GM12865 (cell line): ENCODE data around the gene LMF1.

Source experiments
- DNase-seq: peaks from one replicate; pipeline ENCODE4 v3.0.0; 2010; ENCODE audit warnings: low read depth
- H3K4me3 ChIP-seq: 2 replicates; pipeline ENCODE4 v1.5.1; 2011; ENCODE audit warnings: mild to moderate bottlenecking, low read depth, low read length, control low read depth
- TF ChIP-seq, protein P1 (sequence below): IDR thresholded peaks from 2 replicates; pipeline ENCODE4 v1.5.1; 2011; ENCODE audit warnings: low read length, control low read depth, low read depth, inconsistent platforms; ENCODE audit not compliant: insufficient read depth; ENCODE audit errors: missing control alignments

Gene LMF1

DNA sequence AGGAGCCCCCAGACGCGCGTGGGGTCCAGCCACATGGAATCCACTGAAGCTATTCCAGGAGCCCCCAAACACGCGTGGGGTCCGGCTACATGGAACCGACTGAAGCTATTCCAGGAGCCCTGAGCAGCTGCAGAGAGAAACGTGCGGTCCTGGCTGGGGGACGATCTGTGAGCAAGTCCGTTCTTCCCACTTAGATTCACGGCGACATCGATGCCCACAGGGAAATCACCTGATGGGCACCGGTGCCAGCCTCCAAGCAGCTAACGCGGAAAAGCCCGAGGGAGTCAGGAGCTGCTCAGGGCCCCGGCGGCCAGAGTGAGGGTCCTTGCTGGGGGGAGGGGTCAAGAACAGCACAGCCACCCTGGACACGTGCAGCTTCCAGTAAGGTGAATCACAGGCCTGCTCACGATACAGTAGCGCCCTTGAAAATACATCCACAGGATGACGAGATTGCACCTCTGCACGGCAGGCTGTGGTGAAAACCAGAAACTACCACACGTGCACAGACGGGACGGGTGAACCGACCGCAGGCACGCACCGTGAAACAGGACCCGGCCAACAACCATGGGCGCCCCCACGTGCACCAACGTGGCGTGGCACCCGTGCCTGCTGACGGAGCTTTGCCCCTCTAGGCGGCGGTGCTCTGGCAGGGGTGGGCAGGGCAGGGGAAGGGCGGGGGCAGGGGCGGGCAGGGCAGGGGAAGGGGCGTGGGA lies 92.6 kb downstream of the LMF1 start:
- TF ChIP-seq, protein P1, sequence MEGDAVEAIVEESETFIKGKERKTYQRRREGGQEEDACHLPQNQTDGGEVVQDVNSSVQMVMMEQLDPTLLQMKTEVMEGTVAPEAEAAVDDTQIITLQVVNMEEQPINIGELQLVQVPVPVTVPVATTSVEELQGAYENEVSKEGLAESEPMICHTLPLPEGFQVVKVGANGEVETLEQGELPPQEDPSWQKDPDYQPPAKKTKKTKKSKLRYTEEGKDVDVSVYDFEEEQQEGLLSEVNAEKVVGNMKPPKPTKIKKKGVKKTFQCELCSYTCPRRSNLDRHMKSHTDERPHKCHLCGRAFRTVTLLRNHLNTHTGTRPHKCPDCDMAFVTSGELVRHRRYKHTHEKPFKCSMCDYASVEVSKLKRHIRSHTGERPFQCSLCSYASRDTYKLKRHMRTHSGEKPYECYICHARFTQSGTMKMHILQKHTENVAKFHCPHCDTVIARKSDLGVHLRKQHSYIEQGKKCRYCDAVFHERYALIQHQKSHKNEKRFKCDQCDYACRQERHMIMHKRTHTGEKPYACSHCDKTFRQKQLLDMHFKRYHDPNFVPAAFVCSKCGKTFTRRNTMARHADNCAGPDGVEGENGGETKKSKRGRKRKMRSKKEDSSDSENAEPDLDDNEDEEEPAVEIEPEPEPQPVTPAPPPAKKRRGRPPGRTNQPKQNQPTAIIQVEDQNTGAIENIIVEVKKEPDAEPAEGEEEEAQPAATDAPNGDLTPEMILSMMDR, result no peak
- DNase-seq, result no peak
- no peak overlapping the region for H3K4me3 ChIP-seq

GRCh38 chr16:877242-878071 lies 93.3 kb downstream of the LMF1 start:
- no peak overlapping the region for H3K4me3 ChIP-seq
- TF ChIP-seq, protein P1, result no peak
- no peak for DNase-seq

DNA sequence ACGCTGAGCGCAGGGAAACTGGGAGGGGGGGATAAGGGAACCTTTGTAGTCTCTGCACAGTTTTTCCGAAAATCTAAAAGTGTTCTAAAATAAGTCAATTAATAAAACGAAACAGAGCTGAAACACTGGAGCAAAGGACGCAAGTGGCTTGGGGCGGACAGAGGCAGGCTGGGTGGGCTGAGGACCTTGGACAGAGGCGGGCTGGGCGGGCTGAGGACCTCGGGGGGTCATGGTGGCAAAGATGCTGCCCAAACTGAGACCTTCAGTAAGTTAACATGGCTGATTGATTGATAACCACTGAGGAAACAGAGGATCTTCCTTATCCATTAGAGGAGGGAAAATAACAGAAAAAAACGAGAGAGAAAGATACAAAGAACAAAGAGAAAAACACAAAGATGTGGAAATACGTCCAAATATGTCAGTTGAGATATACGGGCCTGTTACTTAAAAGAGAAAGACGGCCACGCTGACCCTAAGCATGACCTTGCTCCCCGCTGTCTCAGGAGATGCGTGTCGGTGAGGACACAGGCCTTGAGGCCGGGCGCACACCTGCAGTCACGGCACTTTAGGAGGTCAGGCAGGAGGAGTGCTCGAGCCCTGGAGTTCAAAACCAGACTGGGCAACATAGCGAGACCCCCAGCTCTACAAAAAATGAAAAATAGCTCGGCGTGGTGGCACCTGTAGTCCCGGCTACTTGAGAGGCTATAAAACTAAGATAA lies 94.1 kb downstream of the LMF1 start:
- TF ChIP-seq, protein P1, result no peak
- no peak for DNase-seq
- no peak overlapping the region for H3K4me3 ChIP-seq

DNA sequence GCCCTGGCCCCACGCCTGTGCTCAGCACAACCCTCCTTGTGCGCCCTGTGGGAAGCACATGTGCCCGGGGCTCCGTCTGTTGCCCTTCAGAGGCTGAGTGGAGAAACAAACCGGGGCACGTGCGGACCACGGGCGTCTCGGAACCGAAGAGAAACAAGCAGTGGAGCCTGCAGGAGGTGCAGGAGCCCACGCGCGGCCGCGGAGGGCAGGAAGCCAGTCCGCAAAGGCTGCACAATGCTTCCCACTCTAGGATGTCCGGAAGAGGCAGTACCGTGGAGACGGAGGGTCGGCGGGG lies 94.8 kb downstream of the LMF1 start:
- no peak overlapping the region for H3K4me3 ChIP-seq
- DNase-seq, result no peak
- TF ChIP-seq, protein P1, result no peak

GRCh38 chr16:875182-876040 lies 95.4 kb downstream of the LMF1 start:
- TF ChIP-seq, protein P1, result no peak

DNA sequence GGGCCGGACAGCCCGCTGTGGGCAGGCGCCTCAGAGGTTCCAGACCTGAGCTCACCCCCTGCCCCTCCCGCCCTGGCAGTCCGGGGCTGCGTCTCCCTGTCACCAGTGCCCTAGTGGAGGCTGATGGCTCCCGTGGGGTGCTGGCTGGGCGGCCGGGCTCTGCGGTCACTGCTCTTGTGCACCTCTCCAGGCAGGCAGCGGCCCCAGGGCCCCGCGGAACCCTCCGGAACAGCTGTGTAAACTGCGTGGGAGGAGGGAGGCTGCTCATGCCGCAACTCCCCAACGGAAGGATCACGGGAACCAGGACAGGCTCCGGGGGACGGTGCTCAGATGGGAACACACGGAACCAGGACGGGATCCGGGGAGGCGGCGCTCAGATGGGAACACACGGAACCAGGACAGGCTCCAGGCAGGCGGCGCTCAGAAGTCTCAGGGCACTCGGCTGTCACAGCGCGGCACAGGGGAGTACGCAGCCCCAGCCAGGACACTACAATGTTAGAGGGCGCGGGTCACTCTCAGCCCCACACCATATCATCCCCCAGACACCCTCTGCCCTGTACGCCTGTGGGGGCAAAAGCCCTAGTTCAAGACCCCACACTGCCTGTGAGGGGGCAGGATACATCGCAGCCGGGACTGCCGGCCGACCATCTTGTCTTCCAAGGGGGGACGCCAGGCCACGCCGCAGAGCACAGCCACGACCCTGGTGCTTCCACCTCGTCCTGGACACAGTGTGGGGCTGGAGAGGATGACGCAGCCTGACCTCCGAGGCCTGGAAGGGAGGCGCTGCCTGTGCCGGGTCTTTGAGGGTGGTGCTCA lies 96.2 kb downstream of the LMF1 start:
- DNase-seq, result no peak
- TF ChIP-seq, protein P1, result no peak
- no peak overlapping the region for H3K4me3 ChIP-seq

More at GRCh38 chr16:875182-876040, 95.4 kb downstream of the LMF1 start:
- no peak overlapping the region for H3K4me3 ChIP-seq
- no peak for DNase-seq
